Stimulated activated CD8-positive, alpha-beta memory T cell treated with anti-CD3 and anti-CD28 coated beads, Interleukin-15, amount 100 ng/mL, for 48 hours (primary cell): ENCODE data around the gene DNLZ.

ENCODE experiments used
- DNase-seq, 2 donors: peaks; one replicate each; pipeline ENCODE4 v3.0.0-alpha.2; 2020; ENCODE audit warnings: low read depth in 2 of 2

DNLZ gene

DNA sequence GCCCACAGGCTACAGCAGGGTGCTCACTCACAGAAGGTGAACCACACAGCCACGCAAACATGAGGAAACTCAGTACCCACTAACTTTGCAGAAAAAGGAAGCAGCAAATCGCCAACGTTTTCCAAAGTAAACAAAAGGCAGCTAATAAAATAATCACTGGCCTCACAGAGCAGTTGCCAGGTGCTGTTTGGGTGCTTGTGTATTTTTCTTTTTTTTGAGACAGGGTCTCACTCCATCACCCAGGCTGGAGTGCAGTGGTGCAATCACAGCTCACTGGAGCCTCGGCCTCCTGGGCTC, 32.6 kb upstream of the DNLZ start:
- no peak for DNase-seq

DNA sequence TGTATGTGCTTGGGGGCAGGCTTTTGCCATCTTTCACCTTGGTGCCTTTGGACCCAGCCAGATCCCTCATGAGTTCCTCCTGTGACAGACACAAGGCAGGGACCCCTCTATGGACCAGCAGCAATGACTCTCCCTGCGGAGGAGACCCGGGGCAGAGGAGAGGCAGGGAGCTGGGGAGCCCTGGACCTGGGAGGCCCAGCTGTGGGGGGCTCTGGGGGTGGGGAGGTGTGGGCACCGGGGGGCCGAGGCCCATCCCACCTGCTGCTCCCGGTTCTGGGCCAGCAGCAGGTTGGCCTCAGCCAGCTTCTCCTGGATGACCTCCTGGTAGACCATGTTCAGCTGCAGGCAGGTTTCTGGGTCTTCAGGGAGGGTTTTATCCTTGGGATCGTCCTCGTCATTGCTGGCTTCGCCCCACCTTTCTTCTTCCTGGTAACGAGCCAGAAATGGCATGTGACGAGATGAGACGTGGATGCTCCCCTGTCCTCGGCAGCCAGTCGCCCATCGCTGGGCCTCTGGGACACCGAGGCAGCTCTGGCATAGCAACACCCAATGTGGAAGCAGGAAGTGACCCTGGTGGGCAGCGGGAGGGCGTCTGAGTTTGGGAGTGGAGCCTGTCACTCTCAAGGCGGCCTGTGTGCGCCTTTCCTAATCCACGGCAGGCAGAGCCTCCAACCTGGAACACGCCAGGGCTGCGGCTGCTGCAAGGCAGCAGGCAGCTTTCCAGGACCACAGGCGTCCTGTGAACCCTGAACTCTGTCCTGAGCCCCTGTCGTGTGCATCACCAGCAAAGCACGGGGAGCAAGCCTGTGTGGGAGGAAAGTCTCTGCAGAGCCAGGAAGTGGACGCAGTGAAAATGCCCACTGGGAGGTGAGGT, 32.0 kb upstream of the DNLZ start:
- DNase-seq, result no peak

GRCh38 chr9:136395020-136395340, 31.4 kb upstream of the DNLZ start:
- DNase-seq, result no peak

- no peak for DNase-seq
Measured at GRCh38 chr9:136394312-136395019, 30.9 kb upstream of the DNLZ start.

DNA sequence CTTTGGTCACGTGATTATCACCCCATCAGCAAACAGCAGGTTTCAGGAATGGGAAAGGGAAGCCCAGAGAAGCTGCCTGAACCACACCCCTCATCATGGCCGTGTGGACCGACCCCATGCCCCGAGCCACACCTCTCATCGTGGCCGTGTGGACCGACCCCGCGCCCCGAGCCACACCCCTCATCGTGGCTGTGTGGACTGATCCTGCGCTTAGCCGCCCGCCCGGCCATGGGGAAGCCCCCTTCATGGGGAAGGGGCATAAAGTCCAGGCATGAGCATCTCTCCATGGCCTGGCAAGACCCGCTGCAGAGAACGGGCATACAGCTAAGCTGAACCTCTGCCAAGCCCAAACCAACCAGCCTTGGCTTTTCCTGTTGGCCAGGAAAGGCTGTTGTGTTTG, 30.0 kb upstream of the DNLZ start:
- DNase-seq, result no peak

GRCh38 chr9:136392538-136393449, 29.2 kb upstream of the DNLZ start:
- no peak for DNase-seq

DNA sequence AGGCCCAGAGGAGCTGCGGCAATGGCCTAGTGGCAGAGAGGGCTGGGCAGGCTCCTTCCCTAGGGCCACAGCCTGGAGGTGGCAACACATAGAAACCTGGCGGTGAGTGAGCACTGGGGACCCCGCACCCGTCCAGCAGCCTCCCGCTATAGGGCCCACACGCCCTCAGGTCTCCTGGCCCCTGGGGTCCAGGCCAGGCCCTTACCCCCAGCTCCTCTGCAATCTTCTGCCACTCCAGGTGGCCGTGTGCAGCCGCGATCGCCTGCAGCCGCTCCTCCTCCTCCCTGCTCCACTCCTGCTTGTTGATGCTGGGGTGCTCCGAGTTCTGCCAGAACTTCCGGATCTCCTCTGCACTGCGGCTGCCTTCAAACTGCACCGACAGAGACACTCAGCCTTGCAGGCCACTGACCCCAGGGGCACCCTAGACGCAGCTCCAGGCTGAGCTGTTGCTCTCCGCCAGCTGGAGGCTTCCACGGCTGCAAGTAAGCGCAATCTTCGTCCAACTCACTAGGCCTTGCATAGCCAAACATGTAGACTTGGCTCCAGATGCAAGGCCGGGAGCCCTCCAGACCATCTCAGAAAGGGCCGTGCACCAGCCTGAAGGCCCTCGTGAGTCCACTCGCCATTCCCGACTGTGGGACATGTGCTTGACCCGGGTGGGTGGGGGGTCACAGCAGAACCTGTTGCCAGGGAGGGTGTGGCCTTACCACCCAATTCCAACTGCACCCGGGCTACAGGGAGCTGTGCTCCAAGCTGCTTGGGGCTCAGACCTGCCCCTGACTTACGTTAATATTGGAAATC, 28.4 kb upstream of the DNLZ start:
- DNase-seq, result no peak

GRCh38 chr9:136389396-136389795, 25.9 kb upstream of the DNLZ start:
- DNase-seq, result no peak

DNA sequence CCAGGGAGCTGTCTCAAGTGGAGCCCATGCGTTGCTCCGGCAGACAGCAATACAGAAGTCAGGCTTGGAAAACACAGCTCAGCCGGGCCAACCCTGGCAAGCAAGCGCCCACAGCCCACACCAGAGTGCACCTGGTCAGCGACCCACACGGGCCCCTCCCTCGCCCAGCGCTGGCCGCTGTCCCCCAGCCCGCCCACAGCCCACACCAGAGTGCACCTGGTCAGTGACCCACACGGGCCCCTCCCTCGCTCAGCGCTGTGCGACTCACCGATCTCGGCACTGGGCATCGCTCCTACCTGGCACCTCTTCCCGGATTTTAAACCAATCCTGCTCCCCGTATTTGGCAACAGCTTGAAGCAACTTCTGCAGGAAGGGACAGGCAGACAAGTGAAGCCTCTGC, 23.7 kb upstream of the DNLZ start:
- DNase-seq, result no peak

DNA sequence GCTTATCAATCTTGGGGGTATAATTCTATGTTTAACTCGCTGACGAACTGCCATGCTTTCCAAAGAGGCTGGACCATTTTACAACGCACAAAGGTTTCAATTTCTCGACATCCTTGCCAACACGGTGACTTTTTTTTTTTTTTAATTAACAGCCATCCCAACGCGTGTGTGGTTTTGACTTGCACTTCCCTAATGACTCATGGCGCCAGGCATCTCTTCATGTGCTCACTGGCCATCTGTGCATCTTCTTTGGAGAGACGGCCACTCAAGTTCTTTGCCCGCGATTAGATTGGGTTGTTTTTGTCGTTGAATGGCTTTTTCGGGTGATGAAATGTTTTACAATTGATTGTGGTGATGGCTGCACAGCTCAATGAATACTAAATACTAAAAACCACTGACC, 22.5 kb upstream of the DNLZ start:
- no peak for DNase-seq

DNA sequence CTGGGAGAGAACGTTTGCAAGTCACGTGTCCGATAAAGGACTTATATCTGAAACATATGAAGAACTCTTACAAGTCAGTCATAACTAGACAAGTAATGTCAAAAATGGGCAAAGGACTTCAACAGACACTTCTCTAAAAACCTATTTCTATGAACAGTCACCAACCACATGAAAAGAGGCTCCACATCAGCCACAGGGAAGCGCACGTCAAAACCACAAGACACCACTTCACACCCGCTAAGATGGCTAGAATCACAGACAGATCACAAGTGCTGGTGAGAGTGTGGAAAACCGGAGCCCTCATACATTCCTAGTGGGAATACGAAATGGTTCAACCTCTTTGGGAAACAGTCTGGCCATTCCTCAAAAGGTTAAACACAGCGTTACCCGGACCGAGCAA, 21.5 kb upstream of the DNLZ start:
- no peak for DNase-seq

DNA sequence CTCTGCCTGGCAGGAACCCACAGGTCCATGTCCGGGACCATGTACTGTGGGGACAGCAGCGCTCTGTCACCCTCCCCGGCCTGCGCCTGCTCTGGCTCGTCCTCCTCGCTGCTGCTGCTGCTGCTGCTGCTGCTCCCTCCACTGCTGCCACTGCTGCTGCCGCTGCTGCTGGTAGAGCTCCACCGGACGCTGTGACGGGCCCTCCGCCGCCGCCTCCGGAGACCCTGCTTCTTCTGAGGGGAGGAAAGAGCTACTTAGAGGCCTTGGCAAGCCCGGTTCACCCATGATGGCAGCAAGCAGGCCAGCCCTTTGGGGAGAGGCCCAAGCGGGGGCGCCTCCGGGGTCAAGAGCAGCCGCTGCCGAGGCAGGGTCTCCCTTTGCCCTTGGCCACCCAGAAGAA, 19.9 kb upstream of the DNLZ start:
- no peak for DNase-seq

DNA sequence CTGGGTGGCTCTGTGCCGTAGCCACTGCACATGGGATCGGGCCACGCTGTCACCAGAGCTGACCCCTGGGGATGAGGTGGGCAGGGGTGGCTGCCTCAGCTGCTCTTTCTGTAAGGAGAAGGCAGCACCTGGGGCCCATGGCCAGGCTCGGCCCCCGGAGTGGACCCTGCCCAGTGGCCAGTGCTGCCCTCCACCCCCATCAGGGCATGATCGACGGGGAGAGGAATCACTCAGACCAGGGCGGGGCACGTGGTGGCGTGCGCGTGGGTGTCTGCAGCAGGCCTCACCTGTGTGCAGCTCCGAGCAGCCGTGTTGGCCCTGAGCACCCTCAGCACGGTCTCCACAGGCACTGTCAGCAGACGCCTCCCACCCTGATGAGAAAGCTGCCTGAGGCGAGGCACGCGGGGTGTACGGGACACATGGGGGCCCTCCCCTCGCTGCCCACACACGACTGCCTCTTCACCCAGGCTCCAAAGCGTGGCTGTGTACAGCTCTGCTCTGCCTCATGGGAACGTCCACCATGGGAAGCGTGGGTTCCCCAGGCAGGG, 18.5 kb upstream of the DNLZ start:
- DNase-seq, result no peak

- no peak for DNase-seq
Measured at GRCh38 chr9:136381311-136381710, 17.8 kb upstream of the DNLZ start.

GRCh38 chr9:136380381-136380780, 16.8 kb upstream of the DNLZ start:
- DNase-seq, result no peak

DNA sequence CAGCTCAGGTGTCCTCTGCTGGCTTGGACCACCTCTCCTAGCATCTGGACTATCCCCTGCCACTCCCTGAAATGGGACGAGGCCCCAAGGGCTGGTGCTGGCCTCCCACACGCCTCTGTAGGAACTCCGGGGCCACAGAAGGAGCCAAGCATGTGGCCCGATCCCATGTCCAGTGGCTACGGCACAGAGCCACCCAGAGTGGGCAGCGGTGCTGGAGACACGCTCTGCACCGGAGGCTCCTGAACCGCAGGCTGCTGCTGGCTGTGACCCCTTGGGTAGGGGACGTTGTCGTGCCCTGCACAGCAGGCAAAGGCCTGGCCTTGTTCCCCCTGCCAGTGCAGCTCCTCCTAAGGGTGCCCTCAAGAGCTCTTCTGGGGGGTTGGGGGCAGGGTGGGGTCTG, 16.3 kb upstream of the DNLZ start:
- no peak for DNase-seq

- no peak for DNase-seq
Measured at GRCh38 chr9:136379401-136379800, 15.9 kb upstream of the DNLZ start.

GRCh38 chr9:136379003-136379287, 15.4 kb upstream of the DNLZ start:
- no peak for DNase-seq

DNA sequence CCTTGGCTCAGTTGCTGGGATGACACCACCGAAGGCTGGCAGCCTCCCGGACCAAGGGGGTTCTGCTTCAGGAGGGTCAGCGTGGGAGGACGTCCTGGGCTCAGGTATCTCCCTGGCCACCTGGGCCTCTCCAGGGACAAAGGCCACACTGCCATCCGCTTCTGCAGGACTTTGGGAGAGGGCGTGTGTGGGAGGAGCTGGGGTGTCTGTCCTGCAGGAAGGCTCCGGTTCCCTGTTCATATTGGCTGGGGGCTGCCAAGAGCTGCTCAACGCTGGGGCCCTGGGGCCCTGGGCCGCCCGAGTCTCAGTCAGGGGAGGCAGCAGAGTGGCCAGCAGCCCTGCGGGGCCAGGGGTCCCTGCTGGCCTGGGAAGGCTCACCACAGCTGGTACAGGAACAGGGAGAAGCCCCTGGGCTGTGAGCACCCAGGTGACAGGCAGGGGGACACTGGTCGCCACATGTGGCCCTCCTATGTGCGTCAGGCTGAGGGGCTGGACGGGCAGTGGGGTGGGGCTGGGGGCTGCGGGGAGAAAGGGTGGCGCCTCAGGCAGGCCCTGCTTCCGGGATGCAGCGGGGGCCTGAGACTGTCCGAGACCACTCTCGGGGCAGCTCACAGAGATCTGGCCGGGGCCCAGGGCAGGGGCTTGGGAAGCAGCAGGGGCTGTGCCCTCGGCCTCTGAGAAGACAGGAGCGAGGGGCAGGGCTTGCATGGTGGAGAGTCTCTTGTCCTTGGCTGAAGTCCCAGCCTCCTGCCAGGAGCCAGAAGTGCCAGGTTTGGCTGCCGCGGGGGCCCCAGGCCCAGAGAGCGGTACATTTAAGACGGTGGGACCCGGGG, 14.8 kb upstream of the DNLZ start:
- DNase-seq, result no peak

DNA sequence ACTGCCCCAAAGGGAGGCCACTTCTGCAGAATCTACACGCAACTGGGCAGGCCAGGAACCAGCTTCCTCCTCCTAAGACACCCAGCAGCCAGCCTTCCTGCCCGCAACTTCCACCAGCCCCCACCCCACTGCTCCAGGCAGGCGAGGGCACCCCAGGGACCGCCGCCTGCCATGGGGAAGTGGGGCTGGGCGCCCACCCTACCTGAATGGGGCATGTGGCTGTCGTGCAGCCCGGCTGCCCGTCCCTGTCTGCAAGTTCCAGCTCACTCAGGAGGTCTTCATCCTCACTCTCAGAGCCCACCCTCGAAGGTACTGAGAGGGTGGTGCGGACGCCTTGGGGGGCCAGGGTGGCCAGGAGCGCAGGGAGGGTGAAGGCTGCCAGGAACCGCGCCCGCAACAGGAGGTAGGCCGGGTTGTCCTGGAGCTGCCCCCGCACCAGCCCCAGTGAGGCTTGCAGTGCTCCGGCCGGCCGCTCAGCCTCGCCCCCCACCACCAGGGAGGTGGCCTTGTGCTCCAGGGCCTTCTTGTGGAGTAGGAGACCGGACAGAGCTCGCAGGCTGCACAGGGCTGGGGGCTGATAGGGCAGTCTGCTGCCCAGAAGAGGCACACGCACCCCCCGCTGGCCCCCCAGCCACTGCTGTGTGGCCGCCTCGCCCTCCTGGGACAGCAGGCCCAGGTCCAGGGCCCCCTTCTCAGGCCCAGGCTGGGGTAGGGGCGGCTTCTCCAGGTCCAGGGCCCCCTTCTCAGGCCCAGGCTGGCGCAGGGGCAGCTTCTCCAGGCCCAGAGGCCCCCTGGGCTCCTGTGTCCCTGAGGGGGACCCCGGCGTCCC, 14.0 kb upstream of the DNLZ start:
- DNase-seq, result no peak
